Anterior cingulate cortex (tissue), 58 donors: ENCODE results near the gene ASTN2.

ENCODE experiments used
- DNase-seq, 58 donors: peaks; one replicate each; lab custom pipeline; 2025; lab: John Stamatoyannopoulos, UW

Gene ASTN2

GRCh38 chr9:116673375-116673774, 741.5 kb downstream of the ASTN2 start:
- no peak for DNase-seq

GRCh38 chr9:116671605-116672004, 743.3 kb downstream of the ASTN2 start:
- DNase-seq: no peak

- DNase-seq: no peak
Measured at GRCh38 chr9:116668970-116669695, 745.7 kb downstream of the ASTN2 start.

GRCh38 chr9:116663581-116663980, 751.3 kb downstream of the ASTN2 start:
- no peak for DNase-seq

- no peak for DNase-seq
Measured at GRCh38 chr9:116662646-116663310, 752.1 kb downstream of the ASTN2 start.

- DNase-seq: peak in 18 of 58 donors; percentile 2 to 59 (median 6)
Measured at GRCh38 chr9:116661037-116661954, 753.6 kb downstream of the ASTN2 start.

- DNase-seq: no peak
Measured at GRCh38 chr9:116658265-116658664, 756.6 kb downstream of the ASTN2 start.

GRCh38 chr9:116656977-116657376, 757.9 kb downstream of the ASTN2 start:
- DNase-seq: no peak

GRCh38 chr9:116656501-116656971, 758.3 kb downstream of the ASTN2 start:
- DNase-seq: peak in 9 of 58 donors; percentile 2 to 13 (median 5)

- DNase-seq: no peak
Measured at GRCh38 chr9:116654059-116654355, 760.9 kb downstream of the ASTN2 start.

GRCh38 chr9:116653348-116654058, 761.4 kb downstream of the ASTN2 start:
- peak in 3 of 58 donors; percentile 1 to 8 (median 4) for DNase-seq

GRCh38 chr9:116647515-116647809, 767.4 kb downstream of the ASTN2 start:
- peak in 11 of 58 donors; percentile 1 to 25 (median 11) for DNase-seq

GRCh38 chr9:116646661-116647514, 768.0 kb downstream of the ASTN2 start:
- DNase-seq: peak in 2 of 58 donors; percentile 2 to 63

GRCh38 chr9:116644091-116644688, 770.7 kb downstream of the ASTN2 start:
- no peak for DNase-seq

- no peak for DNase-seq
Measured at GRCh38 chr9:116643691-116644090, 771.2 kb downstream of the ASTN2 start.

GRCh38 chr9:116641292-116642059, 773.4 kb downstream of the ASTN2 start:
- DNase-seq: no peak

GRCh38 chr9:116639251-116639741, 775.6 kb downstream of the ASTN2 start:
- DNase-seq: no peak

GRCh38 chr9:116635908-116636307, 778.9 kb downstream of the ASTN2 start:
- no peak for DNase-seq
